GM21447 (cell line): Measurements from ENCODE around the gene GPR137B.
A peak's percentile ranks its signal among the peaks of the same experiment; 100 is the strongest.
"Not testable (repeated sequence)": the region's sequence is repeated elsewhere in the genome, so short reads cannot be mapped to it uniquely, and the experiment has no call there.

Experiments used
- ATAC-seq: cut with Tn5 transposase; IDR thresholded peaks from one replicate; pipeline ENCODE4 v1.9.1; 2021; ENCODE audit not compliant: unreplicated experiment

GPR137B gene

DNA sequence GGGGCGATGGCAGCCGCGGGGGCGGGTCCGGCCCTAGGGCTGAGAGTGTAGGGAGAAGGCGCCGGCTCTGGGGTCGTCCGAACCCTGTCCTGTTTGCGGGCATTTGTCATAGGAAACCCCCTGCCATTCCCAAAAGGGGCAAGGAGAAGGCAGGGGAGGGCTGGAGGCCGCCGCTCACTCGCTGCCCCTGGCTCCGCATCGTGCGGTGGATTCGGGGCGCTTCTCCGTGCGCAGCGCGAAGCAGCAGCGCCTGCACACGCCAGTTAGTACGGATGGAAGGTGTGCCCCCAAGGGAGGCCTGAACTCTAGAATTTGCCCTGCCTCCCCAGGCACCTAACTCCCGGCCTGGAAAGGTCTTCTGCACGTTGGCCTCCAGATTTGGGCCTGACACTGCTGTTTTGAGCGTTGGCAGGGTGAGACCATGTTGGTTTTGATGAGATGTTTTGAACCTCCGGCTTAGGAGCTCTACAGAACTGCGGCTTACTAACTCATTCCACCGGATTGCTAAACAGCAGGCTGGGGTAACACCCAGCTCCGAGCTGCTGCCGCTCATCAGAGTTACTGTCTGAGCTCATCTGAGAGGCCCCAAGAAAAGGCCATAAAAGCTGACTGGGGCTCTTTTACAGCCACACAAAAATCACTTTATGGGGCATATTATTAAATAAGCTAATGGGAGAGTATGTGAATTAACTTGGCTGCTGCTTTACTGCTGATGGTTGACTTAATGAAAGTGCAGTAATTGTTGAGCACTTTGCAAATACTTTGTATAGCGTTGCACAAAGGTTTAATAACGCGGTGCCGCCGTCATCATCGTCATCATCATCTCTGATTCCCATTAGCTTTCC, 987 bp downstream of the GPR137B start:
- ATAC-seq = peak; percentile 33

- ATAC-seq = no peak
Measured at GRCh38 chr1:236144033-236144432, 1.7 kb downstream of the GPR137B start.

DNA sequence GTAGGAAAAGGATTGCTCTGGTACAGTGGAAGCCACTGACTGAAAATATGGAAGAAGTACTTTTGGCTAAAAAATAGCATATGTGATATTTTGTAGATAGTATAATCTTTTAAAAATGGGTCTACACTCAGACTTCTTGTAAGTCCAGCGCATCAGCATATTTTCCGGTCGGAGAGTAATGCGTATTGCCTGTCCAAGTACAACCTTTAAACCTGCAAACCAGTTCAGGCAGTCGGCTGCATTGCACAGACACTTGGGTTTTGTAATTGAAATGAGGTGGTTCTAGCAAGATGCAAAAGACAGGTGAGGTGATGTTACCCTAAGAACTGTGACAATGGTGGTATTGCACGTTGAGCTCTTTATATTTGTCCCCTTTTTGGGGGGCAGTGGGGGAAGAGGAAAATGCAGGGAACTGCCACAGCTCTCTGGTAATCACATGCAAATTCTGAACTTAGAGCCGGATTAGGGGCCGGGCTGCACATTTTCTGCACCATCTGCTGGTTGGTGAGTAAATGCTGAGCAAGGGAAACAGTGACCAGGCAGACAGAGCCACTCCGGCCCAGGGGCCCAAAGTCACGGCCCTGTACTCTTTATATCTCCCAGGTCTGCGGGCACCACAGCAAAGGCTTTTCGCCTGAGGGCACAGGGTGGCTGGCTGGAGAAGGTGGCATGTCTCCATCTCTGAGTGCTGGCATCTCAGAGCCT, 2.3 kb downstream of the GPR137B start:
- ATAC-seq = no peak

DNA sequence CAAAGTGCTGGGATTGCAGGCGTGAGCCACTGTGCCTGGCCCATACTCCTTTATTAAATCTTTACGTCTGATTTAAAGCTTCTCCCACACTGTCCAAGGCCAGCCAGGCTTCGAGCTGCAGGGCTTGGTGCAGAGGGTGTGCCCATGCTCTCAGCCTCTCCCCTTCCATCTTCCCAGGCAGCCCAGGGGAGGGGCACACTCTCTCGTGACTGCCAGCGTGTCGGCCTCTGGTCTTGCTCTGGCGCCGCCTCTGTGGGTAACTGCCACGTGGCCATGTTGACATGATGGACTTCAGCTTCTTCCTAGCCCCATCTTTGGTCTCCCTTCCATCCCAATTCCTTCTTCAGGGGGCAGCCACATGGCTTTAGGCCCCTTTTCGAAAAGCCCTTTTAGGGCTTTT, 4.7 kb downstream of the GPR137B start:
- ATAC-seq = no peak

DNA sequence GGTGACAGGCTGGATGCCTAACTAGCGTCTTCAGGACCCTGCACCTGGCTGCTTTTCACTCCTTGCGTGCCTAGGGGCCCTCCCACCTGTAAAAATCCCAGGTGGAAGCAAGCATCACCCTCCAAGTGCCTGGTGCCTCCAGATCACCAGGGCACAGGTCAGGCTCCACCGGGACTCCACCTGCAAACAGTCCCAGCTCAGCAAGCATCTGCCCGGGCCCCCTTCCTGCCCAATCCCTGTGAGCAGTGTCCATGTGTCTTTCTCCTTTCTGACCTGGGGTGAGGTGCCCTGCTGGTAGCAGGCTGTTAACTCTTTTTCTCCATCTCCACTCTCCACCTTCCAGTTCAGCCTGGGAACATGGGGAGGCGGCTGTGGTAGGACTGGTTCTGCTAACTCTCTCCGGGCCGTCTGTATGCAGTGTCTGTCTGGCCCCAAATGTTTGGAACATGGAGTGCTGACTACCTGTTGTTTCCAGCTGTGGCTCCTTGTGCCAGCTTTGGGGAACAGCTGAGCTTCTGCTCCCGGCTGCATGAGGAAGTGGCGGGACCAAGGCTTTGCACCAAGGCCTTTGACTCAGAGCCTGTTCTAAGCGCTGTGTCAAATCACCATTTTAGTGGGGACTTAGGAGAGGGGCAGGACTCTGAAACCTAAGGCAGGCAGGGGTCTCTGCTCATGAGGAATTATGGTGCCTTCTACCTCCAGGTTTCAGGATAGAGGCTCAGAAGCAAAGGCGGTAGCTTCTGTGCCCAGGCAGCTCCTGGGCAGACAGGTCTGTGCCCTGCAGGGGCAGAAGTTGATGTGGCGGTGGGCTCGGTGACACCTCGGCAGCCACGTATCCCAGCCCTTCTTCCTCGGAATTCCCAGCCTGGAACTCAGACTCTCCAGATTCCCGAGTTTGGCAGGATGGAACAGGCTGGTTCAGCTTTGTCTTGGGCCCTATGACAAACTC, 5.5 kb downstream of the GPR137B start:
- ATAC-seq = no peak

DNA sequence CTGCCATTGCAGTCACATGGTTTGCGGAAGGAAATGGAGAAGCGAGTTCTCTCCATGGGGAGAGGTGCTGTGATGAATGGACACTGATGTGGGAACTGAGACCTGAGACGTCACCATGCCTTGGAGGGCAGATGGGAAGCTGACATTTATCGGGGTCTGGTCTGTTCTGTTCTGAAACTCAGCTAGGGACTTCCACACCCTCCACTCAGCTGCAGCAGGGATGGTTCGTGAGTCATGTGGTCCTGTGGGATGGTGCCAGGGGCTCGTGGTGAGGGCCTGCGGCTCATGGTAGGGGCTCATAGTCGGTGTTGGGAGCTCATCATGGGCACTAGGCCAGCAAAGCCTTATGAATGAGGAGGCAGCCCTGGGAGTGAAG, 6.1 kb downstream of the GPR137B start:
- no peak for ATAC-seq

DNA sequence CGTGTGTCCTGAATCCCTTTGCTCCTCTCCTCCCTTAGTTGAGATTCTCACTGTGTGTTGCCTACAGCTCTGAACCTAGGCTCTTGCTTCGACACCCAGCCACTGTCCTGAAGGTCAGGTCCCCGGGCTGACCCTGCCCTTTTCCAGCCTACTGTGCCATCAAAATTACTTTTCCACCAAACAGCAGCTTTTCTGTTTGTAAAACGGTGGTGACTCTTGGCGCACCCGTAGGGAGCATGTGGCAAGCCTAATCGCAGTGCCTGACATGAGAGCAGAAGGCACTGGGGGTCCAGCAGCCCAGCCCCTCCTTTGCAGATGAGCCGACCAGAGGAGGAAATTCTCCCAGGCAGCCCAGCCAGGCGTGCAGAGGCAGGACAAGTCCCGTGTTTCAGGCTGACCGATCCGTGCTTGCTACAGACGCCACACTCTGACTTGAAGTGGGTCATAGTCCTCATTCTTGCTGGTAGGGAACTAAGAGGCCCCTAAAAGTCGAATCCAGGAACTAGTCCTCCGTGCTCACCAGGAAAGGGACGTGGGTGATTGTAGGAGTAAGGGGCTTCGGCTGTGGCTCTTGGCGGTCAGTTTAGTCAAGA, 6.8 kb downstream of the GPR137B start:
- ATAC-seq = no peak

- ATAC-seq = no peak
Measured at GRCh38 chr1:236149696-236150228, 7.4 kb downstream of the GPR137B start.

DNA sequence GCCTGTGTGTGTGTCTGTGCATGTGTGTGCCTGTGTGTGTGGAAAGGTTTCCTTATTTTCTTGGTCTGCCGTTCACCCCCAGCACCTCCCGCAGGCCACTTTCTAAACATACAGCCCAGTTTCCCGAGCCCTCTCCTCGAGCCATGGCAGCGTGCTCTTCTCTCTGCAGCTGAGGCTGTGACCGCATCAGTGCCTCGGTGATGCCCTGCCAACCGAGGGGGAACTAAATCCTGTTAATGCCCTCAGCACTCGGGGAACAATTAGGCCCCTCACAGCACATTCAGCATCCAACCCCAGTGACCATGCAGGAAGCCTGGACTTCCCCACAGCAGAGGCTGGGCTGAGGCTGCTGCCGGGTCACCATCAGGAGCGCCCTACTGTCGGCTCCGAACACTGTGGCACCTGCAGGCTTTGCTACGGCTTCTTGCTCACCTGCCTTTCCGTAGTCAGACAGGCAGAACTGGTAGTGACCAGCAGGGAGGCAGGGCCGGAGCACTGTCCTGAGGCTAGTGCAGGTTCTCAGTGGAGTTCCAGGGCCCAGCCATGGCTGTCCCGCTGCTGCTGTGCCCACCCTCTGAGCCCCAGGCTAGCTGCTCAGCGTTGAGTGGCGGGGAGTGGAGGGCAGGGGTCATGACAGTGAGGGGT, 8.1 kb downstream of the GPR137B start:
- ATAC-seq = no peak

GRCh38 chr1:236150986-236151385, 8.6 kb downstream of the GPR137B start:
- ATAC-seq = no peak

GRCh38 chr1:236151739-236152424, 9.5 kb downstream of the GPR137B start:
- no peak for ATAC-seq

- no peak for ATAC-seq
Measured at GRCh38 chr1:236154126-236154525, 11.8 kb downstream of the GPR137B start.

- no peak for ATAC-seq
Measured at GRCh38 chr1:236154671-236155398, 12.5 kb downstream of the GPR137B start.

GRCh38 chr1:236155399-236155767, 13.0 kb downstream of the GPR137B start:
- no peak for ATAC-seq

- no peak for ATAC-seq
Measured at GRCh38 chr1:236155841-236156503, 13.6 kb downstream of the GPR137B start.

DNA sequence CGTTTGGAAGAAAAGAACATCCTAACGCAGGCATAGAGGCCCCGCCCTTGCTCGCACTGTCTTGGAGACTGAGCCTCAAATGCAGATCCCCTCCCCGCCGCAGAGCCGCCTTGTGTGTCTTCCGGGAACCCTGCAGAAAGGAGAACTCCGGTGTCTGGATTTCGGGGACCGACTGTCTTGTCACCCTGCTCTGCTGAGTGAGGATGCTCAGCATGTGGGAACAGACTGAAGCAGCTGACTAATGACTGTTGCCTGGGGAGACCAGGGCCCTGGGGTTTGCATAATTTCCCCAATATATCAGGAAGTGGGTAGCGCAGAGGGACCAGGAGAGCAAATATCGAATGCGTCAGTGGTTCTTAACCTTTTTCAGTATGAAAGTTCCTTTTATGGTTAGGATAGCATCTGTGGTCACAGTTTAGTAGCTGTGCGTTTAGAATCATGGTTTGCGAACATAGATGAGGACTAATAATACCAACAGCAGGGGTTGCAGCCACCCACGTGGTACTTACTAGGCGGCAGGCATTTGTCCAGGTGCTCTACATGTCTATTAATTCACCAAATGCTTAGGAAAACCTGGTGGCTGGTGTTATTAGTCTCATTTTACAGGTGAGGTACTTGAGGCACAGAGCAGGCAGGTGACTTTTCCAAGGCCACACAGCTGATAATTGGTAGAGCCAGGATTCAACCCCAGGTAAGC, 14.3 kb downstream of the GPR137B start:
- peak; percentile 74 for ATAC-seq

DNA sequence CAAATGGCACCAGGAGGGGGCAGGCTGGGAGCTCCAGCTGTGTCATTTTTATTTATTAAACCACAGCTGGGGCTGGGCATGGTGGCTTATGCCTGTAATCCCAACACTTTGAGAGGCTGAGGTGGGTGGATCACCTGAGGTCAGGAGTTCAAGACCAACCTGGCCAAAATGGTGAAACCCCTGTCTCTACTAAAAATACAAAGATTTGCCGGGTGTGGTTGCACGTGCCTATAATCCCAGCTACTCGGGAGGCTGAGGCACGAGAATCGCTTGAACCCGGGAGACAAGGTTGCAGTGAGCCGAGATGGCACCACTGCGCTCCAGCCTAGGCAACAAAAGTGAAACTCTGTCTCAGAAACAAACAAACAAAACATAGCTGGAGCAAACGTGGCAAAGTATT, 15.7 kb downstream of the GPR137B start:
- not testable (repeated sequence) for ATAC-seq

DNA sequence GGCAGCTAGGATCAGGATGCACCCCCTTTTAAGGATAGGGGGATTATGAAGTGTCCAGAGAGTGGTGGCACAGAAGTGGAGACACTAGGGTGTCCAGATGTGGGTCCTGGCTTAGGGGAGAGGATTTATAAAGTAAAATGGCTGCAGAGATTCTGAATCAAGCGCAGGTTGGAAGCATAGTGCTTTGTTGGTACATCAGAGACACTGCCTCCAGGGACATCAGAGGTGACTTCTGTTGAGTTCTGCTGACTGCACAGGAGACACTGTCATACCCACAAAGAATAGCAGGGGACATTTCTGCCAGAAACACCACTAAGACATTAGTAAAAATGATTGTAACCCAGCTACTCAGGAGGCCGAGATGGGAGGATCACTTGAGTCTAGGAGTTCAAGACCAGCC, 16.4 kb downstream of the GPR137B start:
- ATAC-seq = no peak
